Measurements from ENCODE around the gene SCN10A. TPM values are rescaled to one million over a fixed set of nuclear protein-coding genes. Genes with fewer than 3 reads are reported as not detected.
A peak's percentile ranks its signal among the peaks of the same experiment; 100 is the strongest.

The SCN10A gene
- total RNA-seq, 6 experiments from 2014 or later, result not detected

DNA sequence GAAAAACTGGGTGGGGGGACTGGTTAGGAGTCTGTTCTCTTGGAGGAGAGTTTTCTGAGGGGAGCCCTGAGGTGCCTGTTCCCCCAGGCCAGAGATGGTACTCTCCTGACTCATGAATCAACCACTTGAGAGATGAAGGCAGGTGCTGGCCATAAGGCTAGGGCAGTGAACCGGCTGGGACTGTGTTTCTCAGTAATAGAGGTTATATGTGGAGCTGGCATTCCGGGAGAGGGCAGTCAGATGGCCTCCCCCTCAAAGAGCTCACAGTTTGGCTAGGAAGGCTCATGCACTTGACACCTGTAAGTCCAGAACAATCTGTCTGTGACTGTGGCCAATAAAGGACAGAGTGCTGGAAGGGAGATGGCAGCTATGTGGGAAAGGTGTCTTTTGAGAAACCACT is 10.0 kb upstream of the SCN10A start:
- intact Hi-C loops (cut with DNase I), result no loop called here
- no peak for DNase-seq
- 67% methylated on average over 1 of the region's 2 CpGs for WGBS (ENCODE audit: insufficient coverage, low coverage, low lambda C conversion rate, missing lambda C conversion rate)

DNA sequence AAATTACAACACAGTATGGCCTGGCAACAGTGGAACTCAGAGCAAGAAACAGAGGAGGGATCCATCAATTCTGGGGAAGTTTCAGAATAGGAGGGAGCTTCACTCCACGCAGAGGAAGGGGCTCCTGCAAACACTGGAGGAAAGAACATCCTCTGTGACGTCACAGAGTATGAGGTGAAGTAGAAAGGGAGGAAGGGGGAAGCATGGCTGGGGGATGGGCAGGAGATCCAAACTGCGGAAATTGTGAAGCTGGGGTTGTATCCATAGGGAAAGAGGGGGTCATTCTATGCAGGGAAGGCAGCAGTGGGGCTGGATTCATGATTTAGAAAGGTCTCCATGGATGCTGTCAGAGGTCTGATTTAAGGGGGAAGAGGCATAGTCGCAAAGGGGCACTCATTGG is 8.3 kb upstream of the SCN10A start:
- Histone ChIP-seq H3K27ac (no peak overlapping the region), H3K36me3 (no peaks in the 10 kb centered on the region), H3K27me3 (no peaks in the 10 kb centered on the region), H3K4me1 (no peaks in the 10 kb centered on the region), H3K9me3 (no peaks in the 10 kb centered on the region), H3K4me3 (no peak overlapping the region)
- no peak for DNase-seq
- no peak for ATAC-seq
- intact Hi-C loops (cut with DNase I), result no loop called here
- WGBS (ENCODE audit: insufficient coverage, low coverage, low lambda C conversion rate, missing lambda C conversion rate), result 63% methylated on average over 4 of the region's 4 CpGs
- TF ChIP-seq POLR2A (IDR thresholded peaks at IDR 0.05), result no peak
- TF ChIP-seq, protein P1, sequence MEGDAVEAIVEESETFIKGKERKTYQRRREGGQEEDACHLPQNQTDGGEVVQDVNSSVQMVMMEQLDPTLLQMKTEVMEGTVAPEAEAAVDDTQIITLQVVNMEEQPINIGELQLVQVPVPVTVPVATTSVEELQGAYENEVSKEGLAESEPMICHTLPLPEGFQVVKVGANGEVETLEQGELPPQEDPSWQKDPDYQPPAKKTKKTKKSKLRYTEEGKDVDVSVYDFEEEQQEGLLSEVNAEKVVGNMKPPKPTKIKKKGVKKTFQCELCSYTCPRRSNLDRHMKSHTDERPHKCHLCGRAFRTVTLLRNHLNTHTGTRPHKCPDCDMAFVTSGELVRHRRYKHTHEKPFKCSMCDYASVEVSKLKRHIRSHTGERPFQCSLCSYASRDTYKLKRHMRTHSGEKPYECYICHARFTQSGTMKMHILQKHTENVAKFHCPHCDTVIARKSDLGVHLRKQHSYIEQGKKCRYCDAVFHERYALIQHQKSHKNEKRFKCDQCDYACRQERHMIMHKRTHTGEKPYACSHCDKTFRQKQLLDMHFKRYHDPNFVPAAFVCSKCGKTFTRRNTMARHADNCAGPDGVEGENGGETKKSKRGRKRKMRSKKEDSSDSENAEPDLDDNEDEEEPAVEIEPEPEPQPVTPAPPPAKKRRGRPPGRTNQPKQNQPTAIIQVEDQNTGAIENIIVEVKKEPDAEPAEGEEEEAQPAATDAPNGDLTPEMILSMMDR (IDR thresholded peaks at IDR 0.05), result no peak

More for the DNA sequence above, 10.0 kb upstream of the SCN10A start:
- no peaks in the 10 kb centered on the region for H3K36me3 ChIP-seq
- H3K4me1 ChIP-seq, result no peaks in the 10 kb centered on the region
- no peak overlapping the region for H3K27ac ChIP-seq
- H3K4me3 ChIP-seq, result no peak overlapping the region
- no peaks in the 10 kb centered on the region for H3K9me3 ChIP-seq
- no peak for TF ChIP-seq POLR2A (IDR thresholded peaks at IDR 0.05)
- TF ChIP-seq, protein P1 (IDR thresholded peaks at IDR 0.05), result no peak
- no peak for ATAC-seq
- no peaks in the 10 kb centered on the region for H3K27me3 ChIP-seq

DNA sequence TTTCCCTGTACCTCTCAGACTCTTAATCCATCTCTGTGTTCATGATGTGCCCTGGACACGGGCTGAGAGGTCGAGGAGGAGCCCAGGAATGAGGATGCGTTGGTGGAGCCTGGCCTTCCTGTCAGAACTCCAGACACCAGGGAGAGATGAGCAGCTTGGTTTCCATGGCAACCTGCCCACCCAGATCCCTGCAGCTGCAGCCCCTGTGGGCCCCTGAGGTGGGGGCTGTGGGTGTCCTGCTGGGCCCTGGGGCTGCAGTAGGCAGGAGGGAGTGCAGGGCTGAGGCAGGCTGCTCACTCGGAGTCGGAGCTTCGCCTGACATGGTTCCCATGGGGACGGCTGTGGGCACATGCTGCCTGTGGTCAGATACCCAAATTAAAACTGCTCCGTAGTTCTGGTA is 7.7 kb upstream of the SCN10A start:
- ATAC-seq (no peak), DNase-seq (no peak)
- Histone ChIP-seq H3K4me1 (no peaks in the 10 kb centered on the region), H3K9me3 (no peaks in the 10 kb centered on the region), H3K36me3 (no peaks in the 10 kb centered on the region), H3K27me3 (no peaks in the 10 kb centered on the region), H3K27ac (no peak overlapping the region), H3K4me3 (no peak overlapping the region)
- WGBS (ENCODE audit: insufficient coverage, low coverage, low lambda C conversion rate, missing lambda C conversion rate), result 0% methylated on average over 1 of the region's 8 CpGs
- no peak for TF ChIP-seq POLR2A (IDR thresholded peaks at IDR 0.05)
- TF ChIP-seq, protein P1 (IDR thresholded peaks at IDR 0.05), result no peak
- intact Hi-C loops (cut with DNase I), result no loop called here

DNA sequence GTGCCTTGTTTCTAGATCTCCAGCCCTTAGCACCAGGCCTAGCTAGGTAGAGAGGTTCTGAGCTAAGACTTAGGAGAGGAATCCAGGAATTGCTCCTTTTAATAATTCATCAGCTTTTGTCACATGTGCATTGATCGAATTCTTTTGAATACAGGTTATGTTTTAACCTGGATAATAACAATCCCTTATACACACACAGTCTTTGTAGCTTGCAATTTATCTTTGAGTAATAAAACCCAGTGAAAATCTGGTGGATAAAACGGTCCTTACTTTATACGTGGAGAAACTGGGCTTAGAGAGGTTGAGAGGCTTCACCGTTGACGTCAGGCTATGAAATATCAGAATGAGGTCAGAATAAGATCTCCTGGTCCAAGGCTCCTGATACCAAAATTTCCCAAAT is 7.2 kb upstream of the SCN10A start:
- DNase-seq, result no peak
- WGBS (ENCODE audit: insufficient coverage, low coverage, low lambda C conversion rate, missing lambda C conversion rate), result 71% methylated on average over 4 of the region's 5 CpGs
- intact Hi-C loops (cut with DNase I), result no loop called here
- H3K4me3 ChIP-seq, result no peak overlapping the region
- no peaks in the 10 kb centered on the region for H3K9me3 ChIP-seq
- no peaks in the 10 kb centered on the region for H3K4me1 ChIP-seq
- H3K27ac ChIP-seq, result no peak overlapping the region
- ATAC-seq, result no peak
- TF ChIP-seq, protein P1 (IDR thresholded peaks at IDR 0.05), result no peak
- no peak for TF ChIP-seq POLR2A (IDR thresholded peaks at IDR 0.05)
- no peaks in the 10 kb centered on the region for H3K36me3 ChIP-seq
- H3K27me3 ChIP-seq, result no peaks in the 10 kb centered on the region

DNA sequence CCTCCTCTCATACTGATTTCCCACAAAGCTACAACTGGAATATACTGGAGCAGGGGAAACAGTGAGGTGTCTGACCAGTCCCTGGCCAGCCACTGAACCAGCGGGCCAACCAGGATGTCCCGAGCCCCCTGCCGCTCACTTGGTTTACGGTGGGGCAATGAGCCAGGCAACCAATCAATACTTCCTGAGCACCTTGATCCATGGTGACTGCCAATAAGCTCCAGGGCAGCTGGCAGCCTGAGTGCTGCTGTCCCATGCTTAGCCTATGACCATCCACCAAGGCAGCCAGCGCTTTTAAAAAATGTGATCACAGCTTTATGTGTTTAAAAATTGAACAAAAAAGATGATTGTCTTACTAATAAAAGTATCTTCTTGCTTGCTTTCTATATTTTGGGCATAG is 4.2 kb downstream of the SCN10A start:
- Histone ChIP-seq H3K4me1 (no peaks in the 10 kb centered on the region), H3K9me3 (no peaks in the 10 kb centered on the region), H3K36me3 (no peaks in the 10 kb centered on the region), H3K4me3 (no peak overlapping the region), H3K27ac (no peak overlapping the region), H3K27me3 (peaks cover 0 to 3% of the 10 kb centered on the region in 2 donors)
- intact Hi-C loops (cut with DNase I), result no loop called here
- WGBS (ENCODE audit: insufficient coverage, low coverage, low lambda C conversion rate, missing lambda C conversion rate), result 0% methylated on average over 1 of the region's 5 CpGs
- DNase-seq (peak in 1 of 3 donors; percentile 54), ATAC-seq (peak in 3 of 4 donors; percentile 42 to 44 (median 44))
- no peak for TF ChIP-seq POLR2A (IDR thresholded peaks at IDR 0.05)
- TF ChIP-seq, protein P1 (IDR thresholded peaks at IDR 0.05), result no peak

Data from right lobe of liver (tissue), 6 donors.